Measurements from ENCODE around the gene TBC1D5. TPM values are rescaled to one million over a fixed set of nuclear protein-coding genes. Genes with fewer than 3 reads are reported as not detected.

TBC1D5 gene
- total and polyA plus RNA-seq, 2 of the 4 experiments (the other 2 are of a cell fraction), result 16.4 to 57.0 TPM

GRCh38 chr3:17645074-17645698 is 97.2 kb downstream of the TBC1D5 start:
- no TSS peak for BruUV-seq (replicated peaks)
- dilution Hi-C loops (cut with HindIII; ENCODE audit: low sequenced_read_pairs, unreplicated experiment) (no loop called here), in situ Hi-C loops (cut with MboI; ENCODE audit: low sequenced_read_pairs) (loop anchor here (10.0 to 25.0 kb wide), 2 partner anchors 190 to 467 kb away; no protein-coding TSS in a partner anchor), intact Hi-C loops (cut with micrococcal nuclease) (loop anchor here (1.0 to 2.0 kb wide), 2 partner anchors 98 to 196 kb away; partner anchors contain the start of gene TBC1D5)
- Histone ChIP-seq H4K20me1 (ENCODE audit: insufficient read depth, low read length) (no peaks in the 10 kb centered on the region), H4K91ac (ENCODE audit: insufficient read depth, low read depth, low read length) (no peak overlapping the region), H3K4me1 (ENCODE audit: control insufficient read depth, insufficient read depth, low read length) (peaks cover 1% of the 10 kb centered on the region), H2AK9ac (replicated peaks; ENCODE audit: low read depth, low read length, poor library complexity) (no peak overlapping the region), H2AK5ac (ENCODE audit: low read depth, low read length) (no peak overlapping the region), H3K4me3 (ENCODE audit: insufficient read depth, low read depth, low read length) (no peak overlapping the region), H4K8ac (ENCODE audit: low read depth in 2 of 2, low read length in 2 of 2) (no peak overlapping the region), H3K56ac (ENCODE audit: extremely low read depth, insufficient read depth, low read length) (no peak overlapping the region), H3K23ac (ENCODE audit: low read depth, low read length) (no peak overlapping the region), H2BK120ac (ENCODE audit: low read depth, low read length) (no peak overlapping the region), H3K14ac (replicated peaks; ENCODE audit: low read depth, low read length) (no peak overlapping the region), H3K27me3 (ENCODE audit: control insufficient read depth, insufficient read depth, low read length) (no peaks in the 10 kb centered on the region), H3K9ac (ENCODE audit: low read depth, low read length) (no peak overlapping the region), H3K79me1 (ENCODE audit: low read depth in 1 of 2, low read length in 2 of 2) (peaks cover 0 to 6% of the 10 kb centered on the region in 2 experiments; a peak in 2 of 4 replicates), H4K5ac (ENCODE audit: low read depth, low read length) (no peak overlapping the region), H2AFZ (replicated peaks; ENCODE audit: low read length, poor library complexity) (no peak overlapping the region), H3K9me1 (ENCODE audit: insufficient read depth, low read length) (no peaks in the 10 kb centered on the region), H3K4ac (ENCODE audit: low read depth, low read length) (no peak overlapping the region), H3K4me2 (ENCODE audit: low read depth, low read length) (no peak overlapping the region), H2BK20ac (ENCODE audit: low read depth, low read length) (no peak overlapping the region), H3K36me3 (ENCODE audit: control insufficient read depth, insufficient read depth, low read length) (no peaks in the 10 kb centered on the region), H2BK5ac (ENCODE audit: low read depth, low read length, poor library complexity, severe bottlenecking) (no peak overlapping the region), H3K27ac (ENCODE audit: insufficient read depth, low read length) (no peak overlapping the region), H3K9me3 (ENCODE audit: control insufficient read depth, insufficient read depth, low read length) (no peaks in the 10 kb centered on the region), H3K18ac (ENCODE audit: low read depth, low read length) (no peak overlapping the region), H2BK15ac (ENCODE audit: low read depth, low read length) (no peak overlapping the region)
- WGBS, 2 experiments (ENCODE audit: extremely low coverage in 2 of 2, insufficient read length in 1 of 2), result no CpG with 5 or more reads among the region's 4 CpGs
- ATAC-seq (ENCODE audit: low read depth) (peak; percentile 77), DNase-seq (peak; percentile 76)
- POLR2A ChIA-PET (ENCODE audit: unreplicated experiment), result no interaction called here
- TF ChIP-seq MXI1 (IDR thresholded peaks at IDR 0.05; ENCODE audit: borderline replicate concordance, low read depth, low read length) (no peak), CEBPB (IDR thresholded peaks at IDR 0.05; ENCODE audit: low read depth, low read length) (peak; percentile 51; the same call in 1 of the 2 replicates), CTCF (conservative IDR thresholded peaks at IDR 0.05; ENCODE audit: low read depth, low read length) (peak; percentile 72), RAD21 (IDR thresholded peaks at IDR 0.05; ENCODE audit: low read length) (peak; percentile 59), SMC3 (IDR thresholded peaks at IDR 0.05; ENCODE audit: low read depth, low read length) (peak; percentile 69), RCOR1 (IDR thresholded peaks at IDR 0.05; ENCODE audit: insufficient replicate concordance, low read length) (no peak)
- CTCF ChIA-PET, result interaction anchor here (0.6 to 1.6 kb wide), 16 partner anchors 10 to 745 kb away, joined by 3 to 15 read pairs (median 4); no protein-coding TSS in a partner anchor

Measured in IMR-90 (cell line).